Embryonic facial prominence (tissue), 1 donor: ENCODE results near the gene FURIN.
"Not testable (repeated sequence)": the region's sequence is repeated elsewhere in the genome, so short reads cannot be mapped to it uniquely, and the experiment has no call there.

Experiments
- DNase-seq: peaks from one replicate; pipeline ENCODE4 v3.0.0-alpha.2; 2016; ENCODE audit errors: extremely low spot score

The FURIN gene

DNA sequence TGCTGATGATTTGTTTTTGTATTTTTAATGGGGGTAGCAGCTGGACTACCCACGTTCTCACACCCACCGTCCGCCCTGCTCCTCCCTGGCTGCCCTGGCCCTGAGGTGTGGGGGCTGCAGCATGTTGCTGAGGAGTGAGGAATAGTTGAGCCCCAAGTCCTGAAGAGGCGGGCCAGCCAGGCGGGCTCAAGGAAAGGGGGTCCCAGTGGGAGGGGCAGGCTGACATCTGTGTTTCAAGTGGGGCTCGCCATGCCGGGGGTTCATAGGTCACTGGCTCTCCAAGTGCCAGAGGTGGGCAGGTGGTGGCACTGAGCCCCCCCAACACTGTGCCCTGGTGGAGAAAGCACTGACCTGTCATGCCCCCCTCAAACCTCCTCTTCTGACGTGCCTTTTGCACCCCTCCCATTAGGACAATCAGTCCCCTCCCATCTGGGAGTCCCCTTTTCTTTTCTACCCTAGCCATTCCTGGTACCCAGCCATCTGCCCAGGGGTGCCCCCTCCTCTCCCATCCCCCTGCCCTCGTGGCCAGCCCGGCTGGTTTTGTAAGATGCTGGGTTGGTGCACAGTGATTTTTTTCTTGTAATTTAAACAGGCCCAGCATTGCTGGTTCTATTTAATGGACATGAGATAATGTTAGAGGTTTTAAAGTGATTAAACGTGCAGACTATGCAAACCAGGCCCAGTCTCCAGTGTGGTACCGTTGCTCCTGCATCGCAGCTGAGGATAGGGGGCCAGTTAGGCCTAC is 14.6 kb downstream of the FURIN start:
- DNase-seq: no peak

DNA sequence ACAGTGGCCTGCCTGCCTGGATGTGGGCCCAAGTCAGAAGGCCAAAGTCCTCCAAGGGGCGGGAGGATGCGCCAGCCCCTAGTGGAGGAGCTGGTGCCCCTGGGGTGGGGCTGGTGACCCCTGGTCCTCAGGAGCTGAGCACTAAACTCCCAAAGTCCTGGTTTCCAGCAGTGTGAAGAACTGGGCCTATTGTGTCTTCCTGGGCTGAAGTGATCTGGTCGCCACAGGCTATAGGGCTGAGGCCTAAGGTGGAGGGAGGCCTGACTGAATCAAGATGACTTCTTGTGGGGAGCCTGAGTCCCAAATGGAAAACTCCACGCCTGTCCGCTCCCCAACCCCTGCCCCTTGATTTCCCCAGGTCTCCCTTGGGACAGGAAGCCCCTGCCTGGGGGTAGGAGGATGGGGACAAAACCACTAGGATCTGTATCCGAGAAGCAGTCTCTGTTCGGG is 15.2 kb downstream of the FURIN start:
- no peak for DNase-seq

DNA sequence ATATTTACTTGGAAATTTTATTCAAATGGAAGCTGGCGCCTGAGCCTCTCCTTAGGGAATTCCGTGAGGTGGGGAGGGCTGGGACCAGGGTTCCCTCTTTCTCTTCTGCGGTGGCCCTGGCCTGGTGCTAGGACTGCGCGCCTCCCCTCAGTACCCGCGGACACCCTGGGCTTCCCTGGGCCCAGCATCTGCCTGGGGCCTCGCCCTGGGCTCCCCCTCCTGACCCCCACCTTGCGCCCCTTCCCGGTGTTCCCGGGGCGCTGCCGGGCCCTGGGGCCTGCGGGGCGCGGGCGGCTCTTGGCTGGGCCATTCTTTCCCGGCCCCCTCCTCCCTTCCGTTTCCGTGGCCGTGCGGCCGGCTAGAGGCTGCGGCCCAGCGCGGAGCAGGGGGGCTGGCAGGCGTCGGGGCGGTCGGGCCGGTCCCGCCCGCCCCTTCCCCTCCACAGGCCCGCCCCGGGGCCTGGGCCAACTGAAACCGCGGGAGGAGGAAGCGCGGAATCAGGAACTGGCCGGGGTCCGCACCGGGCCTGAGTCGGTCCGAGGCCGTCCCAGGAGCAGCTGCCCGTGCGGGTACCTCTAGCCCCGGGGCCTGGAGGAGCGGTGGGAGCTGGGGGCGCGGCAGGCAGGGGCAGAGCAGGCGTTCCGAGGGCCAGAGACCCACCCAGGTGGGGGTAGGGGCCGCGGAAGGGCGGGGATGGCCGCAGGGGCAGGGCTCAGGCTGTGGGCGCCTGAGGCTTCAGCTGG is 15.8 kb downstream of the FURIN start, which contains the start of gene FES:
Gene FES (plus strand): TSS at position 529 of the 743 bp plus-strand sequence. CDS start 542 bp downstream, outside the sequence.
- no peak for DNase-seq

DNA sequence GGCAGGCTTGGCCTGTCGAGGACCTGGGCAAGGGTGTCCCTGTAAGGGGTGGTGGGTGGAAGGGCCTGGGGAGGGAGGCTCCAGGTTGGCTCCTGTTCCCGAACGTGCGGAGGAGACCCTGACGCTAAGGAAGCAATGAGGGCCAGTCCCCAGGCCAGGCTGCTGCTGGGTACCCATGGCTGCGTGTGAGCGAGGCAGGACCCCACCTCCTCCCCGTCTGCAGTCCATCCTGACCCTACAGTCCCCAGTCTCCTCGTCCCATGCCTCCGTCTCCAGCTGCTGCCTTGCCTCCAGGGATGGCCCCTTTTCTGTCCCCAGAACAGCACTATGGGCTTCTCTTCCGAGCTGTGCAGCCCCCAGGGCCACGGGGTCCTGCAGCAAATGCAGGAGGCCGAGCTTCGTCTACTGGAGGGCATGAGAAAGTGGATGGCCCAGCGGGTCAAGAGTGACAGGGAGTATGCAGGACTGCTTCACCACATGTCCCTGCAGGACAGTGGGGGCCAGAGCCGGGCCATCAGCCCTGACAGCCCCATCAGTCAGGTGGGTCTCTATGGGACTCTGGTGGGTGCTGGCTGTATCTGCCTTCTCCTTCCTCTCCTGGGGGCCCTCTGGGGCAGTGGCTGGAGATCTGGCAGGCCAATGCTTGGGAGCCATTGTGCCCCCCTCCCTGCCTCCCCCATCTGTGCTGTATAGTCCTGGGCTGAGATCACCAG is 16.5 kb downstream of the FURIN start:
- no peak for DNase-seq

DNA sequence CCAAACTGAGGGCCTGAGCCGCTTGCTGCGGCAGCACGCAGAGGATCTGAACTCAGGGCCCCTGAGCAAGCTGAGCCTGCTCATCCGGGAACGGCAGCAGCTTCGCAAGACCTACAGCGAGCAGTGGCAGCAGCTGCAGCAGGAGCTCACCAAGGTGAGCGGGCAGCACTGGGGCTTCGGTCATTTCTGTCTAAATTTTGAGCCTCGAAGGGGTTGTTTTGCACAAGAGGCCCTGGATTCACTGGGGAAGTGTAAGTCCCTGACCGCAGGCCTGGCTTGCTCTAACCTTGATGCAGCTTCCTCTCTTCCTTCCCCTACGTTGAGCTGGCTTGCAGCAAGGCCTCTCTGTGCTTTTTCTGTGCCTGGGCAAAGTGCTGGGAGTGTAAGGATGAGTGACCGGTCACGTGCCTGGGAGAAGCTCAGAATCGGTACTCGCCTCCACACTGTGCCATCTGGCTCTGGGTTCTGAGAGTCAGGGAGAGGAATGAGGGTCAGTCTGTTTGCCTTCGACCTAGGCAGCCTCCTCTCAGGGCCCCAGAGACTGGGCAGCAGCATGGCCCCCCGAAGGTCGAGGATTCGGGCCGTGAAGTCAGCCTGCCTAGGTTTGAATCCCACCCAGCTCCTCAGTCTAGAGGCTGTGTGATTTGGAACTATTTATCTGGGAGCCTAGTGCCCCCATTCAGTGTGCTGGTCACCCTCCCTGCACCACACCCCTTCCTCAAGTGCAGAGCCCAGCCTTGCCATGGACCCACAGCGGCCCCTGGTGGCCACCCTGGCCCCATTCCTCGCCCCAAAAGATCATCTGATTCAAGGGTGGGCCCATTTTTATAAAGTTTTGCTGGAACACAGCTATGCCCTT is 17.3 kb downstream of the FURIN start:
- no peak for DNase-seq

DNA sequence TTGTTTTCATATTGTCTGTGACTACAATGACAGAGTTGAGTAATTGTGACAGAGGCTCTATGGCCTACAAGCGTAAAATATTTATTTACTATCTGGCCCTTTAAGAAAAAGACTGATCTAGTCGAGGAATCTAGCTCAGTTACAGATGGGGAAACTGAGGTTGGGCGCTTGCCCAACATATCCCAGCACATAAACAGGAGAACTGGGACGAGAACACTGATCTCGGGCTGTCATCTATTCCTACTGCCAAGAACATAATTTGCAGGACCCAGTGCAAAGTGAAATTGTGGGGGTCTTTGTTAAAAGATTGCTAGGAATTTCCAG is 17.9 kb downstream of the FURIN start:
- DNase-seq: no peak

DNA sequence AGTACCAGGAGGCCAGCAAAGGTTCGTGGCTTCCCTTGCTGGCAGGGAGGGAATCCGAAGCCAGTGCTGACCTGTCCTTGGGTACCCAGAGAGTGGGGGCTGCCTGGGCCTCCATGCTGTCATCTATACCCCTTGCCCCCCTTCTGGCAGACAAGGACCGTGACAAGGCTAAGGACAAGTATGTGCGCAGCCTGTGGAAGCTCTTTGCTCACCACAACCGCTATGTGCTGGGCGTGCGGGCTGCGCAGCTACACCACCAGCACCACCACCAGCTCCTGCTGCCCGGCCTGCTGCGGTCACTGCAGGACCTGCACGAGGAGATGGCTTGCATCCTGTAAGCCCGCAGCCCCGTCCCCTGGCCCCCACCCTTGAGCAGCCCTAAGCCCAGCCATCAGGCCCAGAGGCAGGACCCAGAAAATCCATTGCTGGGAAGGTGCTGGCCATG is 18.7 kb downstream of the FURIN start:
- DNase-seq: no peak

DNA sequence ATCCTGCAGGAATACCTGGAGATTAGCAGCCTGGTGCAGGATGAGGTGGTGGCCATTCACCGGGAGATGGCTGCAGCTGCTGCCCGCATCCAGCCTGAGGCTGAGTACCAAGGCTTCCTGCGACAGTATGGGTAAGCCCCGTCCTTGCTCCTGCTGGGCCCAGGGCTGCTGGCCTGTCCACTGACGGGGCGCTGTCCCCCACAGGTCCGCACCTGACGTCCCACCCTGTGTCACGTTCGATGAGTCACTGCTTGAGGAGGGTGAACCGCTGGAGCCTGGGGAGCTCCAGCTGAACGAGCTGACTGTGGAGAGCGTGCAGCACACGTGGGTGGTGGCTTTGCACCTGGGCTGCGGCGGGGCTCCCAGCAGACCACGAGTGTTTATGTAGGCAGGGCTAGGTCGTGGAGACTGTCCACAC is 20.9 kb downstream of the FURIN start:
- DNase-seq: no peak

DNA sequence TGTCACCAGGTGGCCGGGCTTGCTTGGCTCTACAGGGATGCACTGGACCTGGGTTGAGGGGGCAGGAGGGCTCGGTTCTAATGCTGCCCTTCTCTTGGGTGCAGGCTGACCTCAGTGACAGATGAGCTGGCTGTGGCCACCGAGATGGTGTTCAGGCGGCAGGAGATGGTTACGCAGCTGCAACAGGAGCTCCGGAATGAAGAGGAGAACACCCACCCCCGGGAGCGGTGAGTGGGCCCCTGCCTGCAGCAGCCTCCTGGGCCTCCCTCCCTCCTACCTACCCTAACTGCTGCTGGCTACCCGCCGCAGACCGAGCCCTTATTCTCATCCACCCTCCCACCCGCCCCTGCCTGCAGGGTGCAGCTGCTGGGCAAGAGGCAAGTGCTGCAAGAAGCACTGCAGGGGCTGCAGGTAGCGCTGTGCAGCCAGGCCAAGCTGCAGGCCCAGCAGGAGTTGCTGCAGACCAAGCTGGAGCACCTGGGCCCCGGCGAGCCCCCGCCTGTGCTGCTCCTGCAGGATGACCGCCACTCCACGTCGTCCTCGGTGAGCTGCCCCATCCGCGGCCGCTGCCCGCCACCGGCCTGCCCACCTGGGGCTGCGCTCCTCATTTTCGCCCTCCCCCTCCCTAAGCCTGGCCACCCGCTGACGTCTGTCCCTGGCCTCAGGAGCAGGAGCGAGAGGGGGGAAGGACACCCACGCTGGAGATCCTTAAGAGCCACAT is 21.5 kb downstream of the FURIN start:
- DNase-seq: no peak

DNA sequence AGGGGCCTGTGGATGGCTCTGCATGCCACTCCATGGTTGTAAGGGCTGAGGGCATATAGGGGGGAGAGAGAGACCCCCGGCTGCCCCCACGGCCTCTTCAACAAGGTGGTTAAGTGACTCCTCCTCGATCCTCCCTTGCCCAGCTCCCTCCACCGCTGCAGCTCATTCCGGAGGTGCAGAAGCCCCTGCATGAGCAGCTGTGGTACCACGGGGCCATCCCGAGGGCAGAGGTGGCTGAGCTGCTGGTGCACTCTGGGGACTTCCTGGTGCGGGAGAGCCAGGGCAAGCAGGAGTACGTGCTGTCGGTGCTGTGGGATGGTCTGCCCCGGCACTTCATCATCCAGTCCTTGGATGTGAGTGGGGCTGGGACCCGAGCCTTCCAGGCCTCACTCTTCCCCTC is 22.5 kb downstream of the FURIN start:
- DNase-seq: no peak

DNA sequence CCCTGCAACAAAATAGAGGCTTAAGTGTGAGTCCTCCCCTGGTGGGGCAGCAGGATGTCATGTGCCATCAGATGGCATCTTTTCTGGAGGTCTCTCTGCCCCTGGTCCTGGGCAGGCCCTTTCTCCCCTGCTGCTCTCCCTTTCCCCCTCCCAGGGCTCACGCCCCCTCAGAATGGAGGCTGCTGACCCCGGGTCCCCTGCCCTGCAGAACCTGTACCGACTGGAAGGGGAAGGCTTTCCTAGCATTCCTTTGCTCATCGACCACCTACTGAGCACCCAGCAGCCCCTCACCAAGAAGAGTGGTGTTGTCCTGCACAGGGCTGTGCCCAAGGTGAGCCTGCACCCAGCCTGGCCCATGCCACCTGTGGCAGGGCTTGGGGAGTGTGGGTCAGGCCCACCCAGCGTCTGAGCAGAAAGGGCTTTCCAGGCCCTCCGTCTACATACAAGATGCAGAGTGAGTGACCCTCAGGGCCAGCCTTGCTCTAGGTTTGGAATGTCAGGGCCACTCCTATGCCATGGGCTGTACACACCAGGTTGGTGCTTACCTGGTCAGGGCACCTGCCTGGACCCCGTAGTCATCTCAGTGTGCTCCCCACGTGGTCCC is 23.1 kb downstream of the FURIN start:
- DNase-seq: no peak

DNA sequence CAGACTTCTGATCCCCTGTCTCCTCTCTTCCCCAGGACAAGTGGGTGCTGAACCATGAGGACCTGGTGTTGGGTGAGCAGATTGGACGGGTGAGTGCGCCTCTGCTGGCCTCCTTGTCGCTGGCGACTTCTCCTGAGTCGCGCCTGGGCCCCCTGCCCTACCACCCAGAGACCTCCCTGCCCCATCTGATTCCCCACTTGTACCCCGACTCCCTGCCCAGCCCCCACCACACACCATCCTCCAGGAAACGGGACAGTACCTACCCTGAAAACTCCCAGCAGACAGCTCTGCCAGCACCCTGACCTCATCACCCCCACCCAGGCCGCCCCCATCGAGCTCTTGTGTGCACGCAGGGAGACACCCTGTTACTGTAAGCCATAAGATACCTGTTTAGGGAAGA is 23.6 kb downstream of the FURIN start:
- no peak for DNase-seq

DNA sequence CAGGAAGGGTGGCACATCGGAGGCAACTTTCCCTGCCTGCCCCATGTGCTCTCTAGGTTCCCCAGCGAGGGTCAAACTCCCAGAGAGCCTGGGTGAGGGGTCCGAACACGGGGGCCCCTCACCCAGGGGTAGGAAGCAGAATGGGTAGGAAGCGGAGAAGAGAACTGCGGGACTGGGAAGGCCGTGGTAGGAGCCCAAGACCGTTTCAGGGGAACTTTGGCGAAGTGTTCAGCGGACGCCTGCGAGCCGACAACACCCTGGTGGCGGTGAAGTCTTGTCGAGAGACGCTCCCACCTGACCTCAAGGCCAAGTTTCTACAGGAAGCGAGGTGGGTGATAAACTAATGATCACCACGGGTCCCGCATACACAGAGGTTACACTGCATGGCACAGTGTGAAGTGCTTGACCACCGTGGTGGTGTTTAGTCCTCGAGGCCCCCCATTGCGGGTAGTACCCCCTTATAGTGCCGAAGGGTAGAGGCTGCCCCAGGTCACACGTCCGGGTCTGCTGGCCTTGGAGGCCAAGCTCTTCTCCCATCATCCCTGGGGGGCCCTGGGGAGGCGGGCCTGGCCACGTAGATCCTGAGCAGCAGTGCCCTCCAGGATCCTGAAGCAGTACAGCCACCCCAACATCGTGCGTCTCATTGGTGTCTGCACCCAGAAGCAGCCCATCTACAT is 24.2 kb downstream of the FURIN start:
- no peak for DNase-seq

DNA sequence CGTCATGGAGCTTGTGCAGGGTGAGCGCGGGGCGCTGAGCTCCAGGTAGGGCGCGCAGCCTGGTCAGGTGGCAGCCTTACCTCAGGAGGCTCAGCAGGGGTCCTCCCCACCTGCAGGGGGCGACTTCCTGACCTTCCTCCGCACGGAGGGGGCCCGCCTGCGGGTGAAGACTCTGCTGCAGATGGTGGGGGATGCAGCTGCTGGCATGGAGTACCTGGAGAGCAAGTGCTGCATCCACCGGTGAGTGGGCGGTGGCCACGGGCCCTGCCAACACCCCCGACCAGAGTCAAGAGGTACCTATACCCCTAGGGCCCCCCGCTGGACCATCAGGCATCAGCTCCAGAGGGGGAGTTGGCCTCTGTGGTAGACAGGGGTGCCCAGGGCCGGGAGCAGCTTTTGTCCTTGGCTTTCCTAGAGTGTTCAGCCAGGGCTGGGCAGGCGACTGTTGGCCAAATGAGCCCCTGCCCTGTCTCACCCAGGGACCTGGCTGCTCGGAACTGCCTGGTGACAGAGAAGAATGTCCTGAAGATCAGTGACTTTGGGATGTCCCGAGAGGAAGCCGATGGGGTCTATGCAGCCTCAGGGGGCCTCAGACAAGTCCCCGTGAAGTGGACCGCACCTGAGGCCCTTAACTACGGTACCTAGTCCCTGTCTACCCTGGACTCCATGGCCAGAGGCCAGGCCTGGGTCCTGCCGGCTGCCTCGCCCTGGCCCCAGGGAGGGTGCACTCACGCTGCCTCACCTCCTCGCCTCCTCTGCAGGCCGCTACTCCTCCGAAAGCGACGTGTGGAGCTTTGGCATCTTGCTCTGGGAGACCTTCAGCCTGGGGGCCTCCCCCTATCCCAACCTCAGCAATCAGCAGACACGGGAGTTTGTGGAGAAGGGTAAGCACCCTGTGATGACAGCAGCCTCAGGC is 25.0 kb downstream of the FURIN start:
- no peak for DNase-seq

DNA sequence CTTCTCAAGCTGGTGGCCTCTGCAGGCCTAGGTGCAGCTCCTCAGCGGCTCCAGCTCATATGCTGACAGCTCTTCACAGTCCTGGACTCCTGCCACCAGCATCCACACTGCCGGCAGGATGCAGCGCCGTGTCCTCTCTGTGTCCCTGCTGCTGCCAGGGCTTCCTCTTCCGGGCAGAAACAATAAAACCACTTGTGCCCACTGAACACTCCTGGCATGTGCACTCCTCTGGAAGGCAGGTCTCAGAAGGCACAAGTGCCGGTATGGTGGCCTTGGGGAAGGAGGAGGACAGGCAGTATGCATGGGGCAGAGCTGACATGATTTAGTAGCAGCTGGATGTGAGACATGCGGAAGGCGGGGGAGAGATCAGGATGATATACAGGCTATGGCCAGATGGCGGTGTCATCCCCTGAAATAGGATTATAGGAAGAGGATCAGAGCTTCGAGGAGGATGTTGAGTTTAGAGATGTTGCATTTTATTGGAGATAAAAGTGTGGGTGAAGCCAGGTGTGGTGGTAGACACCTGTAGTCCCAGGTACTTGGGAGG is 27.3 kb downstream of the FURIN start:
- DNase-seq: no peak

DNA sequence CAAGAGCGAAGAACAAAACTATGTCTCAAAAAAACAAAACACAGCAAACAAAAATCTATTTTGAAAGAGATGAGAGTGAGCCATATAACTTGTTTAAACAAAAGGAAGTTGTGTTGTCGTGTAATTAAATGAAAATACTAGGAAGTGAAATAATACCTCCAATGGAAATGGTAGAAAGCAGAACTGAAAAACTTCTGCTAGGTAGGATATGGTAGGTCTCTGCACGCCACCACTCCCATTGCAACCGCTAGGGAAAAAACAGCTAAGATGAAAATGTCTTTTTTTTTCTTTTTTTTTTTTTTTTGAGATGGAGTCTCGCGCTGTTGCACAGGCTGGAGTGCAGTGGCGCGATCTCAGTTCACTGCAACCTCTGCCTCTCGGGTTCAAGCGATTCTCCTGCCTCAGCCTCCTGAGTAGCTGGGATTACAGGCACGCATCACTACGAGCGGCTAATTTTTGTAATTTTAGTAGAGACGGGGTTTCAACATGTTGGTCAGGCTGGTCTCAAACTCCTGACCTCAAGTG is 28.8 kb downstream of the FURIN start:
- not testable (repeated sequence) for DNase-seq

DNA sequence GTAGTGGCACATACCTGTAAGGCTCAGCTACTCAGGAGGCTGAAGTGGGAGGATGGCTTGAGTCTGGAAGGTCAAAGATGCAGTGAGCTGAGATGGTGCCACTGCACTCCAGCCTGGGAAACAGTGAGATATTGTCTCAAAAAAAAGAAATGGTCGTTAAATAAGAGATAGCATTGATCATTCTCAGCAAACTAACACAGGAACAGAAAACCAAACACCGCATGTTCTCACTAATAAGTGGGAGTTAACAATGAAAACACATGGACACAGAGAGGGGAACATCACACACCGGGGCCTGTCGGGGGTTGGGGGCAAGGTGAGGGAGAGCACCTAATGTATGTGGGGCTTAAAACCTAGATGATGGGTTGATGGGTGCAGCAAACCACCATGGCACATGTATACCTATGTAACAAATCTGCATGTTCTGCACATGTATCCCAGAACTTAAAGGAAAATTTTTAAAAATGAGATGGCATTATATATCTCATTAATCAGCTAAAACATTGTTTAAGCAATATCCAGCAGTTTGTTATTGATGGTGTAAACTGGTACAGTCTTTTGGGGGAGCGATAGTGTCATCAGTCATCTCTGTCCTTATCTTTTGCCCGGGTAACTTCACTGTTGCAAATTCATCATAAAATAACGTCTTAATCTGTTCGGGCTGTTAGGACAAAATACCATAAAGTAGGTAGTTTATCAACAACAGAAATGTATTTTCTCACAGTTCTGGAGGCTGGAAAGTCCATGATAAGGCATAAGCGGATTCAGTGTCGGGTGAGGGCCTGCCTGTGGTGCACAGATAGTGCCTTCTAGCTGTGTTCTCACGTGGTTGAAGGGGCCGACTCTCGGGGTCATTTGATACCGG is 33.0 kb downstream of the FURIN start:
- no peak for DNase-seq
